K562 (cell line): ENCODE results near the gene ADRB2. TPM values are rescaled to one million over a fixed set of nuclear protein-coding genes. Genes with fewer than 3 reads are reported as not detected.

Experiments used
- CHAMP1 ChIP-seq: fragments of 450-650 bp; IDR thresholded peaks from 2 replicates; pipeline ENCODE4 v1.6.1; 2016; ENCODE audit warnings: mild to moderate bottlenecking
- LEF1 ChIP-seq: fragments of 450-650 bp; IDR thresholded peaks from 2 replicates; pipeline ENCODE4 v1.6.1; 2016; ENCODE audit warnings: mild to moderate bottlenecking
- NFIC ChIP-seq: fragments of 450-650 bp; IDR thresholded peaks from 2 replicates; pipeline ENCODE4 v1.6.1; 2017; ENCODE audit warnings: mild to moderate bottlenecking, inconsistent platforms
- PPARD ChIP-seq: fragments of 250-450 bp; sonication (Bioruptor Pico); IDR thresholded peaks from 2 replicates; pipeline ENCODE4 v1.8.0; 2022; ENCODE audit warnings: inconsistent platforms, mild to moderate bottlenecking, moderate library complexity
- RFX7 ChIP-seq: fragments of 250-450 bp; sonication (Bioruptor Pico); IDR thresholded peaks from 2 replicates; pipeline ENCODE4 v1.5.1; 2021; ENCODE audit warnings: mild to moderate bottlenecking
- TEAD2 ChIP-seq: fragments of 450-650 bp; IDR thresholded peaks from 2 replicates; pipeline ENCODE4 v1.6.1; 2016; ENCODE audit warnings: missing genetic modification characterization, control low read depth, missing compliant biosample characterization
- ZNF592 ChIP-seq: fragments of 450-650 bp; IDR thresholded peaks from 2 replicates; pipeline ENCODE4 v1.6.1; 2017; ENCODE audit warnings: antibody characterized with exemption, mild to moderate bottlenecking
- polyA plus RNA-seq, 8 experiments: library from polyadenylated mRNA; depleted of rRNA in 4 of 8; stranded (reverse) in 5 of 8; unstranded in 3 of 8; fragments of >200 nt; fragmentation: Nextera tagmentation in 2 of 8; fragmentation: Illumina TruSeq in 1 of 8; extraction: Ambion mirVana in 2 of 8; extraction: Trizol in 1 of 8; gene quantifications; 2 replicates each; pipeline versions ENCODE4 v1.2.1 to v1.2.3, GENCODE V29; 2011 to 2014; ENCODE audit warnings: inconsistent platforms in 1 of 8, missing spikeins in 1 of 8
- total RNA-seq, 7 experiments: library from RNA; depleted of rRNA in 6 of 7; stranded (reverse); fragments of >200 nt in 6 of 7; fragmentation: Illumina TruSeq in 2 of 7; extraction: Trizol in 2 of 7; gene quantifications; 2 replicates each; pipeline versions ENCODE4 v1.2.1 to v1.2.3, GENCODE V29; 2011 to 2021; ENCODE audit warnings: low replicate concordance in 1 of 7
- TF ChIP-seq, protein P1 (sequence below): fragments of 450-650 bp; IDR thresholded peaks from 2 replicates; pipeline ENCODE4 v1.6.1; 2016; ENCODE audit warnings: mild to moderate bottlenecking, moderate library complexity

The ADRB2 gene
- total and polyA plus RNA-seq, 9 of the 15 experiments (the other 6 are each of a cell fraction or from before 2014, with no cell fraction given): 0.01 to 0.18 (median 0.04) TPM; not detected in 2

- TF ChIP-seq ZNF592 (no peak), LEF1 (no peak), PPARD (no peak), RFX7 (CRISPR knock-in tag) (no peak), CHAMP1 (no peak), NFIC (no peak), TEAD2 (tag) (no peak)
- TF ChIP-seq, protein P1, sequence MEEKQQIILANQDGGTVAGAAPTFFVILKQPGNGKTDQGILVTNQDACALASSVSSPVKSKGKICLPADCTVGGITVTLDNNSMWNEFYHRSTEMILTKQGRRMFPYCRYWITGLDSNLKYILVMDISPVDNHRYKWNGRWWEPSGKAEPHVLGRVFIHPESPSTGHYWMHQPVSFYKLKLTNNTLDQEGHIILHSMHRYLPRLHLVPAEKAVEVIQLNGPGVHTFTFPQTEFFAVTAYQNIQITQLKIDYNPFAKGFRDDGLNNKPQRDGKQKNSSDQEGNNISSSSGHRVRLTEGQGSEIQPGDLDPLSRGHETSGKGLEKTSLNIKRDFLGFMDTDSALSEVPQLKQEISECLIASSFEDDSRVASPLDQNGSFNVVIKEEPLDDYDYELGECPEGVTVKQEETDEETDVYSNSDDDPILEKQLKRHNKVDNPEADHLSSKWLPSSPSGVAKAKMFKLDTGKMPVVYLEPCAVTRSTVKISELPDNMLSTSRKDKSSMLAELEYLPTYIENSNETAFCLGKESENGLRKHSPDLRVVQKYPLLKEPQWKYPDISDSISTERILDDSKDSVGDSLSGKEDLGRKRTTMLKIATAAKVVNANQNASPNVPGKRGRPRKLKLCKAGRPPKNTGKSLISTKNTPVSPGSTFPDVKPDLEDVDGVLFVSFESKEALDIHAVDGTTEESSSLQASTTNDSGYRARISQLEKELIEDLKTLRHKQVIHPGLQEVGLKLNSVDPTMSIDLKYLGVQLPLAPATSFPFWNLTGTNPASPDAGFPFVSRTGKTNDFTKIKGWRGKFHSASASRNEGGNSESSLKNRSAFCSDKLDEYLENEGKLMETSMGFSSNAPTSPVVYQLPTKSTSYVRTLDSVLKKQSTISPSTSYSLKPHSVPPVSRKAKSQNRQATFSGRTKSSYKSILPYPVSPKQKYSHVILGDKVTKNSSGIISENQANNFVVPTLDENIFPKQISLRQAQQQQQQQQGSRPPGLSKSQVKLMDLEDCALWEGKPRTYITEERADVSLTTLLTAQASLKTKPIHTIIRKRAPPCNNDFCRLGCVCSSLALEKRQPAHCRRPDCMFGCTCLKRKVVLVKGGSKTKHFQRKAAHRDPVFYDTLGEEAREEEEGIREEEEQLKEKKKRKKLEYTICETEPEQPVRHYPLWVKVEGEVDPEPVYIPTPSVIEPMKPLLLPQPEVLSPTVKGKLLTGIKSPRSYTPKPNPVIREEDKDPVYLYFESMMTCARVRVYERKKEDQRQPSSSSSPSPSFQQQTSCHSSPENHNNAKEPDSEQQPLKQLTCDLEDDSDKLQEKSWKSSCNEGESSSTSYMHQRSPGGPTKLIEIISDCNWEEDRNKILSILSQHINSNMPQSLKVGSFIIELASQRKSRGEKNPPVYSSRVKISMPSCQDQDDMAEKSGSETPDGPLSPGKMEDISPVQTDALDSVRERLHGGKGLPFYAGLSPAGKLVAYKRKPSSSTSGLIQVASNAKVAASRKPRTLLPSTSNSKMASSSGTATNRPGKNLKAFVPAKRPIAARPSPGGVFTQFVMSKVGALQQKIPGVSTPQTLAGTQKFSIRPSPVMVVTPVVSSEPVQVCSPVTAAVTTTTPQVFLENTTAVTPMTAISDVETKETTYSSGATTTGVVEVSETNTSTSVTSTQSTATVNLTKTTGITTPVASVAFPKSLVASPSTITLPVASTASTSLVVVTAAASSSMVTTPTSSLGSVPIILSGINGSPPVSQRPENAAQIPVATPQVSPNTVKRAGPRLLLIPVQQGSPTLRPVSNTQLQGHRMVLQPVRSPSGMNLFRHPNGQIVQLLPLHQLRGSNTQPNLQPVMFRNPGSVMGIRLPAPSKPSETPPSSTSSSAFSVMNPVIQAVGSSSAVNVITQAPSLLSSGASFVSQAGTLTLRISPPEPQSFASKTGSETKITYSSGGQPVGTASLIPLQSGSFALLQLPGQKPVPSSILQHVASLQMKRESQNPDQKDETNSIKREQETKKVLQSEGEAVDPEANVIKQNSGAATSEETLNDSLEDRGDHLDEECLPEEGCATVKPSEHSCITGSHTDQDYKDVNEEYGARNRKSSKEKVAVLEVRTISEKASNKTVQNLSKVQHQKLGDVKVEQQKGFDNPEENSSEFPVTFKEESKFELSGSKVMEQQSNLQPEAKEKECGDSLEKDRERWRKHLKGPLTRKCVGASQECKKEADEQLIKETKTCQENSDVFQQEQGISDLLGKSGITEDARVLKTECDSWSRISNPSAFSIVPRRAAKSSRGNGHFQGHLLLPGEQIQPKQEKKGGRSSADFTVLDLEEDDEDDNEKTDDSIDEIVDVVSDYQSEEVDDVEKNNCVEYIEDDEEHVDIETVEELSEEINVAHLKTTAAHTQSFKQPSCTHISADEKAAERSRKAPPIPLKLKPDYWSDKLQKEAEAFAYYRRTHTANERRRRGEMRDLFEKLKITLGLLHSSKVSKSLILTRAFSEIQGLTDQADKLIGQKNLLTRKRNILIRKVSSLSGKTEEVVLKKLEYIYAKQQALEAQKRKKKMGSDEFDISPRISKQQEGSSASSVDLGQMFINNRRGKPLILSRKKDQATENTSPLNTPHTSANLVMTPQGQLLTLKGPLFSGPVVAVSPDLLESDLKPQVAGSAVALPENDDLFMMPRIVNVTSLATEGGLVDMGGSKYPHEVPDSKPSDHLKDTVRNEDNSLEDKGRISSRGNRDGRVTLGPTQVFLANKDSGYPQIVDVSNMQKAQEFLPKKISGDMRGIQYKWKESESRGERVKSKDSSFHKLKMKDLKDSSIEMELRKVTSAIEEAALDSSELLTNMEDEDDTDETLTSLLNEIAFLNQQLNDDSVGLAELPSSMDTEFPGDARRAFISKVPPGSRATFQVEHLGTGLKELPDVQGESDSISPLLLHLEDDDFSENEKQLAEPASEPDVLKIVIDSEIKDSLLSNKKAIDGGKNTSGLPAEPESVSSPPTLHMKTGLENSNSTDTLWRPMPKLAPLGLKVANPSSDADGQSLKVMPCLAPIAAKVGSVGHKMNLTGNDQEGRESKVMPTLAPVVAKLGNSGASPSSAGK: 0 out of 2 replicates have a peak, but pooled peaks have one; percentile 6
These were observed 294 bp downstream of the ADRB2 start (continued) for GRCh38 chr5:148826739-148827070.
